ENCODE data around the gene CD164L2. TPM values are rescaled to one million over a fixed set of nuclear protein-coding genes. Genes with fewer than 3 reads are reported as not detected.
A peak's percentile ranks its signal among the peaks of the same experiment; 100 is the strongest.

The CD164L2 gene
- total and polyA plus RNA-seq, 7 donors = not detected

GRCh38 chr1:27358928-27359313 lies 24.2 kb downstream of the CD164L2 start:
- H3K4me1 ChIP-seq = no peaks in the 10 kb centered on the region
- ATAC-seq (no peak), DNase-seq (no peak)
- H3K36me3 ChIP-seq (ENCODE audit: insufficient read depth in 1 of 2, low read depth in 1 of 2) = peaks cover 0 to 81% of the 10 kb centered on the region in 2 donors
- H3K27me3 ChIP-seq (ENCODE audit: insufficient read depth in 3 of 3, low read length in 2 of 3) = no peaks in the 10 kb centered on the region
- intact Hi-C loops (cut with DNase I) = loop anchor here in 1 of 2 donors (2.0 to 5.0 kb wide), 2 partner anchors 37 to 58 kb away; partner anchors contain the start of gene TMEM222
- no peak overlapping the region for H3K27ac ChIP-seq
- WGBS, 3 donors = 97 to 99% (median 99%) methylated on average over 5 of the region's 5 CpGs
- H3K9me3 ChIP-seq = no peaks in the 10 kb centered on the region
- no peak overlapping the region for H3K4me3 ChIP-seq
- no peak for TF ChIP-seq CTCF (IDR thresholded peaks at IDR 0.05)

GRCh38 chr1:27358038-27358927 lies 24.9 kb downstream of the CD164L2 start:
- Histone ChIP-seq H3K4me3 (no peak overlapping the region), H3K36me3 (ENCODE audit: insufficient read depth in 1 of 2, low read depth in 1 of 2) (peaks cover 0 to 75% of the 10 kb centered on the region in 2 donors), H3K9me3 (no peaks in the 10 kb centered on the region), H3K4me1 (no peaks in the 10 kb centered on the region), H3K27me3 (ENCODE audit: insufficient read depth in 3 of 3, low read length in 2 of 3) (no peaks in the 10 kb centered on the region), H3K27ac (no peak overlapping the region)
- intact Hi-C loops (cut with DNase I) = loop anchor here in 1 of 2 donors (2.0 to 5.0 kb wide), 2 partner anchors 36 to 57 kb away; partner anchors contain the start of gene TMEM222
- ATAC-seq = no peak
- WGBS, 3 donors = 91 to 94% (median 92%) methylated on average over 20 to 21 of the region's 21 CpGs
- TF ChIP-seq CTCF (IDR thresholded peaks at IDR 0.05) = no peak
- no peak for DNase-seq

GRCh38 chr1:27357281-27358037 lies 25.7 kb downstream of the CD164L2 start:
- intact Hi-C loops (cut with DNase I) = loop anchor here (2.0 to 5.0 kb wide), 4 partner anchors 31 to 57 kb away; partner anchors contain the start of gene TMEM222 (in 1 of the 2)
- H3K27ac ChIP-seq = no peak overlapping the region
- WGBS, 3 donors = 38 to 40% (median 39%) methylated on average over 40 of the region's 40 CpGs
- H3K4me3 ChIP-seq = peak overlapping the region; percentile 25
- H3K9me3 ChIP-seq = no peaks in the 10 kb centered on the region
- DNase-seq = peak; percentile 77 to 88
- H3K4me1 ChIP-seq = no peaks in the 10 kb centered on the region
- peaks cover 0 to 69% of the 10 kb centered on the region in 2 donors for H3K36me3 ChIP-seq (ENCODE audit: insufficient read depth in 1 of 2, low read depth in 1 of 2)
- ATAC-seq = peak; percentile 82 to 95 (median 90)
- no peaks in the 10 kb centered on the region for H3K27me3 ChIP-seq (ENCODE audit: insufficient read depth in 3 of 3, low read length in 2 of 3)
- peak; percentile 97 for TF ChIP-seq CTCF (IDR thresholded peaks at IDR 0.05)

- DNase-seq = no peak
- TF ChIP-seq CTCF (IDR thresholded peaks at IDR 0.05) = no peak
- no peaks in the 10 kb centered on the region for H3K27me3 ChIP-seq (ENCODE audit: insufficient read depth in 3 of 3, low read length in 2 of 3)
- no peaks in the 10 kb centered on the region for H3K4me1 ChIP-seq
- peak in 1 of 4 donors; percentile 1 for ATAC-seq
- no peak overlapping the region for H3K4me3 ChIP-seq
- 82 to 89% (median 83%) methylated on average over 37 of the region's 37 CpGs for WGBS, 3 donors
- no peak overlapping the region for H3K27ac ChIP-seq
- H3K9me3 ChIP-seq = no peaks in the 10 kb centered on the region
- intact Hi-C loops (cut with DNase I) = loop anchor here (2.0 to 5.0 kb wide), 3 partner anchors 32 to 34 kb away; partner anchors contain the start of gene TMEM222 (in 1 of the 2)
- H3K36me3 ChIP-seq (ENCODE audit: insufficient read depth in 1 of 2, low read depth in 1 of 2) = peaks cover 0 to 62% of the 10 kb centered on the region in 2 donors
Measured at GRCh38 chr1:27356619-27357280, 26.4 kb downstream of the CD164L2 start.

Data from psoas muscle (tissue), 8 donors.